ENCODE data around the gene MOCS1. TPM values are rescaled to one million over a fixed set of nuclear protein-coding genes. Genes with fewer than 3 reads are reported as not detected.

Gene MOCS1
- total RNA-seq, 2 experiments from 2014 or later, result not detected

DNA sequence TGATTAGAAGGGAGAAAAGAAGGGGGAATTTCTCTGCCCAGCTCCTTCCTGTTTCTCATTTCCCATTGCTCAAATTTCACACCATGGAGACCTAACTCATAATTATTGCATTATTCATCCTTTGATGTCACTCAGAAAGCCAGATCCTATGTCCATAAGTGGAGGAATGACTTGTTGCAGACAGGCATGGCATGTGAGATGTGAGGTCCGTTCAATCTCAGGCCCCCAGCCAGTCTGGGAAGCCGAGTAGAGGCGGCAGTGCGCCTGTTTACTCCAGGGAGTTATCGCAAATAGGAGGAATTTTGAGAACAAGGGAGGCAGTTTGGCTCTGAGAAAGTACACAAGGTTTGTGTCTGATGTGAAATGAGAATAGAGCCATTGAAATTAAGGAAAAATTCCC is 26.9 kb upstream of the MOCS1 start:
- POLR2A ChIA-PET, result no interaction called here
- Mint-ChIP-seq H3K36me3 (ENCODE audit: low read depth) (no peaks in the 10 kb centered on the region), H3K27ac (no peak overlapping the region)

DNA sequence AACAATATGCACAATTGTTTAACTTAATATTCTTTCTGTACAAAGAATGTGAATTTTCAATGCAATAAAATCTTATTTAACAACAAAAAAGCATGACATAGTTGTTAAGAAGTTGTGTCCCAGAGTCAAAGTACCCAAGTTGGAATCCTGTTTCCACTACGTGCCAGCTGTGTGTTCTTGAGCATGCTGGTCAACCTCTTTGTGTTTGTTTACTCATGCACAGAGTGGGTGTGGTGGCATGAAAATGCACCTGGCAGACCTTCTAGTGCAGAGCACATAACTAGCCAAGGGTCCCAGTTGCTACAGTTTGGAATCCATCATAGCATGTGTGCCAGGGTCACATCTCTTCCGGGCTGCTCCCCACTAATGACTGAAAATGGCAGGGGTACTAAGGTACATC is 24.7 kb upstream of the MOCS1 start:
- H3K27ac Mint-ChIP-seq, result no peak overlapping the region

More for the DNA sequence above, 26.9 kb upstream of the MOCS1 start:
- CTCF ChIA-PET, result no interaction called here
- Mint-ChIP-seq H3K4me1 (no peaks in the 10 kb centered on the region), H3K4me3 (no peak overlapping the region), H3K27me3 (peaks cover 3% of the 10 kb centered on the region), H3K9me3 (no peaks in the 10 kb centered on the region)
- DNase-seq, result no peak

GRCh38 chr6:39956936-39957335 is 22.7 kb upstream of the MOCS1 start:
- Mint-ChIP-seq H3K4me3 (no peak overlapping the region), H3K4me1 (no peaks in the 10 kb centered on the region), H3K27ac (no peak overlapping the region), H3K27me3 (peaks cover 2% of the 10 kb centered on the region), H3K9me3 (no peaks in the 10 kb centered on the region), H3K36me3 (ENCODE audit: low read depth) (no peaks in the 10 kb centered on the region)
- CTCF ChIA-PET, result no interaction called here
- POLR2A ChIA-PET, result no interaction called here
- DNase-seq, result no peak

More for the DNA sequence above, 24.7 kb upstream of the MOCS1 start:
- ChIA-PET CTCF (no interaction called here), POLR2A (no interaction called here)
- Mint-ChIP-seq H3K27me3 (peaks cover 2% of the 10 kb centered on the region), H3K9me3 (no peaks in the 10 kb centered on the region), H3K4me1 (no peaks in the 10 kb centered on the region), H3K4me3 (no peak overlapping the region), H3K36me3 (ENCODE audit: low read depth) (no peaks in the 10 kb centered on the region)
- DNase-seq, result no peak

DNA sequence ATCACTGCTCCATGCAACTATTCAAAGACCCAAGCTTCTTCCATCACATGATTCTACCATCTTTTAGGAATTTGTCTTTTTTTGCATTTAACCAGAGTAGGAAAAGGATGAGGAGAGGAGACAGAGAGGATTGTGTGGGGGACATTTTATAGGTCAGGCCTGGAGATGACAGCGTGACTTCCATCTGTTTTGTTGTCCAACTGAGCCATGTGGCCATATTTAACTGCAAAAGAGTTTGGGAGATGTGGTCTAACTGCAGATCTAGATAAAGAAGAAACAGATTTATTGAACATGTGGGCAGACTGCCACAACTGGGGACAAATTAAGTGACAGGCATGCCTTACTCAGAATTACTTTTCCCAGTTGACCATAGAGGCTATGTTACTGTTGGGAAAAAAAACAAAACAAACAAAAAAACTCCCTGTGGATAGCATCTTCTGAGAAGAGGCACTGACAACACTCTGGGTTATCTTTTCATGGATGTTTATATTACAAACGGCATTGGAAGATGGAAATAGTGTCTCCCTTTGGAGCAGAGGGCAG is 18.9 kb upstream of the MOCS1 start:
- no peak for DNase-seq
- Mint-ChIP-seq H3K4me1 (no peaks in the 10 kb centered on the region), H3K4me3 (no peak overlapping the region), H3K36me3 (ENCODE audit: low read depth) (no peaks in the 10 kb centered on the region), H3K27ac (no peak overlapping the region), H3K9me3 (no peaks in the 10 kb centered on the region), H3K27me3 (no peaks in the 10 kb centered on the region)
- ChIA-PET CTCF (no interaction called here), POLR2A (no interaction called here)

DNA sequence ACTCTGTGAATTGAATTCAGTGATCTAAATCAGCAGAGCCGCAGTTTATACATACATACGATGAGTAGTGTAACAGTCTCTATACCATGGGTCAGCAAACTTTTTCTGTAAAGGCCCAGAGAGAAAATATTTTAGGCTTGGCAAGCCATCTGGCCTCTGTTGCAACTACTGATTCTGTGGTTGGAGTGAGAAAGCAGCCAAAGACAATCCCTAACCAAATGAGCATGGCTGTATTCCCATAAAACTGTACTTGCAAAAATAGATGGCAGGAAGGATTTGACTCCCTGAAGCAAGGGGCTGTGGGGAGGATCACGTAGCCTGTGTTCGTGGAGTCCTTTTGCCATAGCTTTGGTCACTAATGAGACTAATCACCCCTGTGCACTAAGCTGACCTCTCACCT is 17.9 kb upstream of the MOCS1 start:
- Mint-ChIP-seq H3K9me3 (no peaks in the 10 kb centered on the region), H3K36me3 (ENCODE audit: low read depth) (no peaks in the 10 kb centered on the region), H3K4me1 (no peaks in the 10 kb centered on the region), H3K4me3 (no peak overlapping the region), H3K27me3 (no peaks in the 10 kb centered on the region), H3K27ac (no peak overlapping the region)
- DNase-seq, result no peak
- ChIA-PET CTCF (no interaction called here), POLR2A (no interaction called here)

GRCh38 chr6:39951716-39952115 is 17.5 kb upstream of the MOCS1 start:
- H3K27ac Mint-ChIP-seq, result no peak overlapping the region
- H3K4me1 Mint-ChIP-seq, result no peaks in the 10 kb centered on the region
- no peaks in the 10 kb centered on the region for H3K36me3 Mint-ChIP-seq (ENCODE audit: low read depth)
- H3K9me3 Mint-ChIP-seq, result no peaks in the 10 kb centered on the region
- POLR2A ChIA-PET, result no interaction called here
- no peak for DNase-seq
- H3K27me3 Mint-ChIP-seq, result no peaks in the 10 kb centered on the region
- CTCF ChIA-PET, result no interaction called here
- H3K4me3 Mint-ChIP-seq, result no peak overlapping the region

GRCh38 chr6:39951191-39951590 is 16.9 kb upstream of the MOCS1 start:
- Mint-ChIP-seq H3K27me3 (no peaks in the 10 kb centered on the region), H3K4me1 (no peaks in the 10 kb centered on the region), H3K27ac (no peak overlapping the region), H3K4me3 (no peak overlapping the region), H3K9me3 (no peaks in the 10 kb centered on the region), H3K36me3 (ENCODE audit: low read depth) (no peaks in the 10 kb centered on the region)
- CTCF ChIA-PET, result no interaction called here
- POLR2A ChIA-PET, result no interaction called here
- no peak for DNase-seq

DNA sequence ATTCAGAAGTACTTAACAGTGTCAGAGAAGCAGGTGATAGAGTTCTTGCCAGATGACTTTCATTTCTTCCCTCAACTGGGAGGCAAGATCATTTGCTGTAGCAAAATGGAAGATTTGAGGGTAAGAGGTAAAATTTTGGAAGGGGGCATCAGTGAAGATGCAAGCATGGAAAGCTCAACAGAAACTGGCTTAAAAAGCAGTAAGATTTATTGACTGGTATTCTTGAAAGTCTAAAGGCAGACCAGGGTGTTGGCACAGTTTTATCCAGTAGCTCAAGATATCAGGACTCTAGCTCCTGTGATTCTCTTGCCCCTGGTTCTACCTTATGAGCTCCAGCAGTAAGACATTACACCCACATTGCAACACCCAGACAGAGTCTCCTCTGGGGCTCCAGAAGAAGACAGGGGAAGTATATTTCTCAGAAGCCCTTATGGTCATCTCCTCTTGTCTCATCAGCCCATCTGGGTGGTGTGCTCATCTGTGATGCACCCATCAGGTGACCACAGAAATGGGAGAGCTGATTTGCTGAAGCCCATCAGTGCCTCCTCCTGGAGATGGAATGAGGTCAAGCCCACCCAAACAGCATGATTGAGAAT is 16.0 kb upstream of the MOCS1 start:
- Mint-ChIP-seq H3K4me3 (no peak overlapping the region), H3K27ac (no peak overlapping the region), H3K9me3 (no peaks in the 10 kb centered on the region), H3K27me3 (no peaks in the 10 kb centered on the region), H3K36me3 (ENCODE audit: low read depth) (no peaks in the 10 kb centered on the region), H3K4me1 (no peaks in the 10 kb centered on the region)
- DNase-seq, result no peak
- ChIA-PET CTCF (no interaction called here), POLR2A (no interaction called here)

GRCh38 chr6:39948199-39948791 is 14.0 kb upstream of the MOCS1 start:
- no peaks in the 10 kb centered on the region for H3K4me1 Mint-ChIP-seq
- CTCF ChIA-PET, result no interaction called here
- no peak overlapping the region for H3K4me3 Mint-ChIP-seq
- H3K27me3 Mint-ChIP-seq, result no peaks in the 10 kb centered on the region
- POLR2A ChIA-PET, result no interaction called here
- H3K27ac Mint-ChIP-seq, result no peak overlapping the region
- DNase-seq, result no peak
- no peaks in the 10 kb centered on the region for H3K9me3 Mint-ChIP-seq
- no peaks in the 10 kb centered on the region for H3K36me3 Mint-ChIP-seq (ENCODE audit: low read depth)

DNA sequence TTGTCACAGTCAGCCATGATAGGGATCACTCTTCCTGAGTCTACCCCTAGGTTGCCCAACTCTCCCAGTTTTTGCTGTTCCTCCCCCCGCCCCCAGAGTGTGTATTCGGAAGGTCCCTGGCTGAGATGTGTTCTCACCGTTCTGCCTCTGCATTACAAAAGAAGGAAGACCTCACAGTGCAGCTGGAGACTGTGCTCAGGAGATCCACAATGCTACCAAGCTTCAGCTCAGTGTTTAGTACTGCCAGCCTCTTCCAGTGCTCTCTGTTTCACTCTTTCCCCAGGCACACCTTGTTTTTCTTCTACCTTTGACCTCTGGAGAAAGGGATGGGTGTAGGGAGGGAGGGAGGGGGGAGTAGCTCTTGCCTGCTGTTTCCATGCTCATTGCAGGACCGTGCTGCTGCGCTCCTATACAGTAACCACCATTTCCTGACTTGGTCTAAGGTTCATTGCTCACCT is 13.4 kb upstream of the MOCS1 start:
- H3K27me3 Mint-ChIP-seq, result no peaks in the 10 kb centered on the region
- no peak overlapping the region for H3K27ac Mint-ChIP-seq
- ChIA-PET POLR2A (no interaction called here), CTCF (no interaction called here)
- no peaks in the 10 kb centered on the region for H3K36me3 Mint-ChIP-seq (ENCODE audit: low read depth)
- no peaks in the 10 kb centered on the region for H3K4me1 Mint-ChIP-seq
- no peak overlapping the region for H3K4me3 Mint-ChIP-seq
- no peaks in the 10 kb centered on the region for H3K9me3 Mint-ChIP-seq
- no peak for DNase-seq

DNA sequence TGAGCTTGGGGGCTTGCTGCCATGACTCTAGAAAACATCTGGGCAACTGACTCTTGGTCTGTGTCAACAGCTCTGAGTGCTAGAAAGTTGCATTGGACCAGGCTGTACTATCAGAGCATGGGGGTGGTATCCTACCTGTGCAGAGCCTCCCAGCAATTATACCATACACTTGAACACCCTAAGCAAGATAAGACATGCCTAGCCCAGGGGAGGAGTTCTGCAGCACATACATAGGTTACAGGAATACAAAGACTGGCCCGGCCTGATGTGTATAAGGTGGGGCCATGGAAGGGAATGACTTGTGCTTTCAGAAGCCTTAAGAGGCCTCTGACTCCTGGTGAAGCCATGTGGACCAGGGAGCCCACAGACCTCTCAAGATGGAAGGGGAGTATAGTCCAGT is 11.4 kb upstream of the MOCS1 start:
- Mint-ChIP-seq H3K27ac (no peak overlapping the region), H3K27me3 (no peaks in the 10 kb centered on the region), H3K36me3 (ENCODE audit: low read depth) (no peaks in the 10 kb centered on the region), H3K9me3 (no peaks in the 10 kb centered on the region), H3K4me3 (no peak overlapping the region), H3K4me1 (no peaks in the 10 kb centered on the region)
- ChIA-PET CTCF (no interaction called here), POLR2A (no interaction called here)
- no peak for DNase-seq

DNA sequence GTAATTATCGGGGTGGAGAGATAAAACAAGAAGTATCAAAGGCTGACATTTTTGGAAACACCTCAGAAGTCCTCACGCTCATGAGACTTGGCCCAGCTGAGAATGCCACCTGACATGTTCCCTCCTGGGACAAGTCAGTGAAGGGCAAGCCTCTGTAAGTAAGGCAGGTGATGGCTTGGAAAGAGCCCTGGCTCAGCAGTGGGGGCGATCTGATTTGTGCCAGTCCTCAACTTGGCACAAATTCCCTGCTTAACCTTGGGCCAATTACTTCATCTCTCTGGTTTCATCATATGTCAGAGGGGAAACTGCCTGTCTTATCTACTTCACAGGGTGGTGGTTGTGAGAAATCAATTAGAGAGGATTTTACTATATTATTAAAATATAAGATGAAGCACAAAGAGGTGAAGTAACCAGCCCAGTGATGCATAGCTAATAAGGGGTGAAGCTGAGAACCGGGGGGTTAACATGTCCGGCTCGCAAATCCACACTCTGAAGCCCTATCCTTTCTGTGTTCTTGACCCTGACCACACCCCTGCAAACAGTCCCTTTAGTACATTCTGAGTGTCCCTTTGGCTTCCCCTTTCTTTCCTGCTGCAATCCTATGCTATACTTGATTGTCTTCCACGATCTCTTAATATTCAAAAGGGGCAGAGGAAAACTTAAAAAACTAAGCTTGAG is 8.8 kb upstream of the MOCS1 start:
- H3K36me3 Mint-ChIP-seq (ENCODE audit: low read depth), result no peaks in the 10 kb centered on the region
- POLR2A ChIA-PET, result no interaction called here
- CTCF ChIA-PET, result no interaction called here
- no peaks in the 10 kb centered on the region for H3K4me1 Mint-ChIP-seq
- H3K9me3 Mint-ChIP-seq, result no peaks in the 10 kb centered on the region
- H3K4me3 Mint-ChIP-seq, result no peak overlapping the region
- DNase-seq, result no peak
- no peak overlapping the region for H3K27ac Mint-ChIP-seq
- no peaks in the 10 kb centered on the region for H3K27me3 Mint-ChIP-seq

GRCh38 chr6:39941820-39942219 is 7.6 kb upstream of the MOCS1 start:
- Mint-ChIP-seq H3K4me1 (no peaks in the 10 kb centered on the region), H3K27me3 (no peaks in the 10 kb centered on the region), H3K9me3 (no peaks in the 10 kb centered on the region), H3K36me3 (ENCODE audit: low read depth) (no peaks in the 10 kb centered on the region), H3K4me3 (no peak overlapping the region), H3K27ac (no peak overlapping the region)
- ChIA-PET CTCF (no interaction called here), POLR2A (no interaction called here)
- no peak for DNase-seq

- Mint-ChIP-seq H3K9me3 (no peaks in the 10 kb centered on the region), H3K4me1 (no peaks in the 10 kb centered on the region)
- CTCF ChIA-PET, result no interaction called here
Measured at GRCh38 chr6:39941138-39941537, 6.9 kb upstream of the MOCS1 start.

More at GRCh38 chr6:39941138-39941537, 6.9 kb upstream of the MOCS1 start:
- no peaks in the 10 kb centered on the region for H3K36me3 Mint-ChIP-seq (ENCODE audit: low read depth)
- no peaks in the 10 kb centered on the region for H3K27me3 Mint-ChIP-seq
- H3K4me3 Mint-ChIP-seq, result no peak overlapping the region
- POLR2A ChIA-PET, result no interaction called here
- no peak overlapping the region for H3K27ac Mint-ChIP-seq
- no peak for DNase-seq

Data from activated CD4-positive, alpha-beta memory T cell treated with anti-CD3 and anti-CD28 coated beads, Interleukin-2, amount 10 ng/mL, durations not matched to agents 7 days and 5 days (primary cell).